DMS153 treated with DMSO at 0.1 percent for 48 hours (cell line): ENCODE results near the gene SPRED3.
"Not testable (repeated sequence)": the region's sequence is repeated elsewhere in the genome, so short reads cannot be mapped to it uniquely, and the experiment has no call there.

ENCODE experiments used
- DNase-seq: peaks from one replicate; lab custom pipeline; 2025; ENCODE audit not compliant: unreplicated experiment; lab: John Stamatoyannopoulos, UW

Gene SPRED3

GRCh38 chr19:38388349-38389100 is at the start of gene SPRED3:
Gene SPRED3 (plus strand): TSS chr19:38388697. CDS start chr19:38390303, 1,606 bp downstream.
- no peak for DNase-seq

GRCh38 chr19:38339011-38339410 is 49.5 kb upstream of the SPRED3 start:
- DNase-seq = not testable (repeated sequence)

GRCh38 chr19:38340927-38341326 is 47.6 kb upstream of the SPRED3 start:
- no peak for DNase-seq

- no peak for DNase-seq
Measured at GRCh38 chr19:38346837-38347236, 41.7 kb upstream of the SPRED3 start.

GRCh38 chr19:38350883-38351282 is 37.6 kb upstream of the SPRED3 start:
- no peak for DNase-seq

GRCh38 chr19:38351865-38352395 is 36.6 kb upstream of the SPRED3 start:
- DNase-seq = no peak

GRCh38 chr19:38352611-38353010 is 35.9 kb upstream of the SPRED3 start:
- no peak for DNase-seq

- no peak for DNase-seq
Measured at GRCh38 chr19:38355728-38356725, 32.5 kb upstream of the SPRED3 start.

GRCh38 chr19:38358071-38358470 is 30.4 kb upstream of the SPRED3 start:
- no peak for DNase-seq

GRCh38 chr19:38359242-38360021 is 29.1 kb upstream of the SPRED3 start:
- no peak for DNase-seq

GRCh38 chr19:38360351-38360750 is 28.1 kb upstream of the SPRED3 start:
- DNase-seq = no peak

- no peak for DNase-seq
Measured at GRCh38 chr19:38360839-38361631, 27.5 kb upstream of the SPRED3 start.

GRCh38 chr19:38361633-38362075 is 26.8 kb upstream of the SPRED3 start:
- peak; percentile 63 for DNase-seq

- peak; percentile 51 for DNase-seq
Measured at GRCh38 chr19:38362076-38362945, 26.2 kb upstream of the SPRED3 start.

GRCh38 chr19:38362946-38363688 is 25.4 kb upstream of the SPRED3 start:
- not testable (repeated sequence) for DNase-seq

- no peak for DNase-seq
Measured at GRCh38 chr19:38367041-38367440, 21.5 kb upstream of the SPRED3 start.

- DNase-seq = no peak
Measured at GRCh38 chr19:38369584-38369983, 18.9 kb upstream of the SPRED3 start.

- no peak for DNase-seq
Measured at GRCh38 chr19:38370299-38370698, 18.2 kb upstream of the SPRED3 start.
